Hepatocyte (in vitro differentiated cells): ENCODE results near the gene HFE. TPM values are rescaled to one million over a fixed set of nuclear protein-coding genes. Genes with fewer than 3 reads are reported as not detected.
A peak's percentile ranks its signal among the peaks of the same experiment; 100 is the strongest.

Experiments used
- DNase-seq: peaks from one replicate; pipeline ENCODE4 v3.0.0-alpha.2; 2016; ENCODE audit warnings: low spot score
- H2AFZ ChIP-seq: fragments of 200-600 bp; sonication (generic); 2 replicates; pipeline ENCODE4 v1.6.0; 2016; ENCODE audit warnings: antibody characterized with exemption, mild to moderate bottlenecking
- H3K27ac ChIP-seq: fragments of 200-600 bp; sonication (generic); 2 replicates; pipeline ENCODE4 v1.5.1; 2016; ENCODE audit warnings: mild to moderate bottlenecking
- H3K27me3 ChIP-seq: fragments of 200-600 bp; sonication (generic); 2 replicates; pipeline ENCODE4 v1.6.1; 2016
- H3K36me3 ChIP-seq: fragments of 200-600 bp; sonication (generic); replicated peaks from 2 replicates; pipeline ENCODE4 v1.5.1; 2016; ENCODE audit warnings: low read depth; ENCODE audit not compliant: insufficient read depth
- H3K4me1 ChIP-seq: fragments of 200-600 bp; sonication (generic); 2 replicates; pipeline ENCODE4 v1.5.1; 2016; ENCODE audit warnings: mild to moderate bottlenecking, moderate library complexity; ENCODE audit not compliant: insufficient read depth
- H3K4me2 ChIP-seq: fragments of 200-600 bp; sonication (generic); 2 replicates; pipeline ENCODE4 v1.6.0; 2016
- H3K4me3 ChIP-seq: fragments of 200-600 bp; sonication (generic); 2 replicates; pipeline ENCODE4 v1.5.1; 2016; ENCODE audit warnings: mild to moderate bottlenecking
- H3K79me2 ChIP-seq: fragments of 200-600 bp; sonication (generic); 2 replicates; pipeline ENCODE4 v1.6.0; 2017; ENCODE audit warnings: mild to moderate bottlenecking
- H3K9me2 ChIP-seq: fragments of 200-600 bp; sonication (generic); replicated peaks from 2 replicates; pipeline ENCODE4 v1.6.0; 2017; ENCODE audit warnings: mild to moderate bottlenecking; ENCODE audit not compliant: insufficient read depth
- H3K9me3 ChIP-seq: fragments of 200-600 bp; sonication (generic); 2 replicates; pipeline ENCODE4 v1.5.1; 2016; ENCODE audit warnings: low read depth, mild to moderate bottlenecking
- H4K20me1 ChIP-seq: fragments of 200-600 bp; sonication (generic); 2 replicates; pipeline ENCODE4 v1.6.0; 2016; ENCODE audit warnings: mild to moderate bottlenecking; ENCODE audit not compliant: insufficient read depth, poor library complexity, severe bottlenecking
- CTCF ChIP-seq: fragments of 200-600 bp; sonication (generic); IDR thresholded peaks from 2 replicates; pipeline ENCODE4 v1.5.1; 2016; ENCODE audit warnings: antibody characterized with exemption, mild to moderate bottlenecking; ENCODE audit not compliant: poor library complexity
- EZH2 ChIP-seq: fragments of 200-600 bp; sonication (generic); IDR thresholded peaks from 2 replicates; pipeline ENCODE4 v1.6.1; 2016; ENCODE audit warnings: antibody characterized with exemption, mild to moderate bottlenecking, borderline replicate concordance
- EZH2phosphoT487 ChIP-seq: fragments of 200-600 bp; sonication (generic); IDR thresholded peaks from one replicate; pipeline ENCODE4 v1.6.1; 2018; ENCODE audit warnings: antibody characterized with exemption, mild to moderate bottlenecking, low read depth, moderate library complexity; ENCODE audit not compliant: unreplicated experiment, severe bottlenecking
- WGBS: methylation state at CpG from one replicate; pipeline ENCODE4 v1.1.6; 2016; ENCODE audit warnings: low lambda C conversion rate; ENCODE audit errors: missing lambda C conversion rate; 5-methylcytosine and 5-hydroxymethylcytosine counted together
- polyA plus RNA-seq: library from polyadenylated mRNA; unstranded; fragments of >200 nt; fragmentation: Nextera tagmentation; extraction: Ambion mirVana; gene quantifications from 2 replicates; pipeline ENCODE4 v1.2.1, GENCODE V29; 2016
- total RNA-seq: library from RNA; depleted of rRNA; stranded (reverse); fragments of >200 nt; gene quantifications from 2 replicates; pipeline ENCODE4 v1.2.3, GENCODE V29; 2014

HFE gene
- total and polyA plus RNA-seq, 2 experiments from 2014 or later = 3.6 to 7.4 TPM

- peaks cover 23% of the 10 kb centered on the region for H4K20me1 ChIP-seq
- no peaks in the 10 kb centered on the region for H3K9me3 ChIP-seq
- no peaks in the 10 kb centered on the region for H3K4me1 ChIP-seq
- DNase-seq = peak; percentile 30
- TF ChIP-seq EZH2 (no peak), EZH2phosphoT487 (no peak), CTCF (no peak)
- H3K9me2 ChIP-seq = no peaks in the 10 kb centered on the region
- peak overlapping the region; percentile 77 for H3K4me2 ChIP-seq
- H3K36me3 ChIP-seq = no peaks in the 10 kb centered on the region
- peaks cover 29% of the 10 kb centered on the region for H3K79me2 ChIP-seq
- peak overlapping the region; percentile 97 for H3K27ac ChIP-seq
- no peak overlapping the region for H3K4me3 ChIP-seq
- H2AFZ ChIP-seq = no peak overlapping the region
- 85% methylated on average over 18 of the region's 18 CpGs for WGBS
- no peaks in the 10 kb centered on the region for H3K27me3 ChIP-seq
Observed at GRCh38 chr6:26121141-26122004, 34.1 kb downstream of the HFE start.

GRCh38 chr6:26122005-26122388 is 34.8 kb downstream of the HFE start:
- WGBS = 88% methylated on average over 4 of the region's 4 CpGs
- Histone ChIP-seq H3K4me1 (peaks cover 2% of the 10 kb centered on the region), H3K9me3 (no peaks in the 10 kb centered on the region), H3K9me2 (no peaks in the 10 kb centered on the region), H2AFZ (no peak overlapping the region), H3K4me2 (peak overlapping the region; percentile 77), H3K4me3 (peak overlapping the region; percentile 7), H3K27me3 (no peaks in the 10 kb centered on the region), H3K36me3 (no peaks in the 10 kb centered on the region), H4K20me1 (peaks cover 29% of the 10 kb centered on the region), H3K27ac (peak overlapping the region; percentile 97), H3K79me2 (peaks cover 36% of the 10 kb centered on the region)
- no peak for DNase-seq
- TF ChIP-seq EZH2 (no peak), EZH2phosphoT487 (no peak), CTCF (no peak)

- Histone ChIP-seq H2AFZ (no peak overlapping the region), H3K27me3 (no peaks in the 10 kb centered on the region), H3K9me3 (no peaks in the 10 kb centered on the region), H3K9me2 (no peaks in the 10 kb centered on the region), H4K20me1 (peaks cover 33% of the 10 kb centered on the region), H3K27ac (peak overlapping the region; percentile 97), H3K79me2 (peaks cover 40% of the 10 kb centered on the region), H3K36me3 (no peaks in the 10 kb centered on the region), H3K4me2 (peak overlapping the region; percentile 77), H3K4me1 (peaks cover 6% of the 10 kb centered on the region), H3K4me3 (peak overlapping the region; percentile 7)
- TF ChIP-seq EZH2 (no peak), EZH2phosphoT487 (no peak), CTCF (no peak)
- WGBS = 48% methylated on average over 6 of the region's 6 CpGs
- DNase-seq = peak; percentile 43
Observed at GRCh38 chr6:26122402-26122792, 35.2 kb downstream of the HFE start.
